Measurements from ENCODE around the gene RPS3. TPM values are rescaled to one million over a fixed set of nuclear protein-coding genes. Genes with fewer than 3 reads are reported as not detected.

RPS3 gene
- total and polyA plus RNA-seq, 9 of the 15 experiments (the other 6 are each of a cell fraction or from before 2014, with no cell fraction given), result 2,700 to 5,771 (median 3,679) TPM

GRCh38 chr11:75399344-75400145, at the start of gene RPS3 (continued):
- TF ChIP-seq TCF7L2 (IDR thresholded peaks at IDR 0.05; ENCODE audit: low read depth, low read length), result no peak
- 0 out of 2 replicates have a peak, but pooled peaks have one; percentile 15 for TF ChIP-seq USF1 (CRISPR knock-in tag; IDR thresholded peaks at IDR 0.05)
- TF ChIP-seq ZNF311 (CRISPR knock-in tag; IDR thresholded peaks at IDR 0.05), result no peak
- TF ChIP-seq ZNF778 (CRISPR knock-in tag; IDR thresholded peaks at IDR 0.05), result no peak
- TF ChIP-seq PREB (CRISPR knock-in tag; IDR thresholded peaks at IDR 0.05), result peak; percentile 99
- no peak for TF ChIP-seq DNMT1 (IDR thresholded peaks at IDR 0.05)
- no peak; the same call in 1 of the 2 replicates for TF ChIP-seq TGIF2 (CRISPR knock-in tag; IDR thresholded peaks at IDR 0.05)
- peak; percentile 85 to 89 for TF ChIP-seq MNT (conservative IDR thresholded peaks at IDR 0.05)
- no peak for TF ChIP-seq MCM2 (IDR thresholded peaks at IDR 0.05; ENCODE audit: low read depth)
- TF ChIP-seq ZFP36 (IDR thresholded peaks at IDR 0.05; ENCODE audit: low read depth, low read length, partially characterized antibody), result no peak
- TF ChIP-seq ZNF76 (CRISPR knock-in tag; IDR thresholded peaks at IDR 0.05; ENCODE audit: borderline replicate concordance), result peak; percentile 65; the same call in 1 of the 2 replicates
- 0 out of 2 replicates have a peak, but pooled peaks have one; percentile 62 for TF ChIP-seq PTBP1 (IDR thresholded peaks at IDR 0.05; ENCODE audit: low read depth, low read length)
- TF ChIP-seq CBX3 (IDR thresholded peaks at IDR 0.05; ENCODE audit: borderline replicate concordance in 1 of 2, low read length in 2 of 2), result no peak
- peak; percentile 71 to 78 for TF ChIP-seq NRF1 (conservative IDR thresholded peaks at IDR 0.05 in 1 of 2, IDR thresholded peaks at IDR 0.05 in 1 of 2)
- no peak for TF ChIP-seq CEBPB (tag; IDR thresholded peaks at IDR 0.05)
- TF ChIP-seq HIVEP1 (CRISPR knock-in tag; IDR thresholded peaks at IDR 0.05), result no peak
- no peak for TF ChIP-seq MCM5 (IDR thresholded peaks at IDR 0.05; ENCODE audit: low read depth)
- TF ChIP-seq NUFIP1 (IDR thresholded peaks at IDR 0.05; ENCODE audit: partially characterized antibody), result no peak
- no peak for TF ChIP-seq THRA (IDR thresholded peaks at IDR 0.05)

Data from K562 (cell line).